ENCODE data around the gene KDM8. TPM values are rescaled to one million over a fixed set of nuclear protein-coding genes. Genes with fewer than 3 reads are reported as not detected.

Gene KDM8
- total RNA-seq, 2 donors from 2014 or later = 4.4 to 4.6 TPM

DNA sequence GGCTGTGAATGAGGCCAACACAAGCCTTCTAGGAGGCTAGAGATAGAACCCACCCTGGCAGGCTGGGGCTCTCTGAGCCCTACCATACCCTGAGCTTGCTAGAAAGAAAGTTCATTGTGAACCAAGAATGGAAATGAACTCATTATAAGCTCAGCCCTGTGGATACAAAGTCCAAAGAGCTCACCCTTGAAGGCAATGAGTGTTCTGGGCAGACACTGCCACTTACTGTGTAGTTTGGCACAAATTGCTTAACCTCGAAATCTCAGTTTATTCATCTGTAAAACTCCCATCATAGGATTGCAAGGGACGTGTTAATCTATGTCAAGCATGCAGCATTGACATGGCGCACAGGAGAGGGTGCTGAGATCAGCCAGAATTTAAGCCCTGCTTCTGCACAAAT lies 5.5 kb downstream of the KDM8 start:
- DNase-seq (ENCODE audit: low spot score) = no peak
- intact Hi-C loops (cut with DNase I) = loop anchor here in 1 of 2 donors (5.0 kb wide), 1 partner anchor 1916 kb away; no protein-coding TSS in a partner anchor

DNA sequence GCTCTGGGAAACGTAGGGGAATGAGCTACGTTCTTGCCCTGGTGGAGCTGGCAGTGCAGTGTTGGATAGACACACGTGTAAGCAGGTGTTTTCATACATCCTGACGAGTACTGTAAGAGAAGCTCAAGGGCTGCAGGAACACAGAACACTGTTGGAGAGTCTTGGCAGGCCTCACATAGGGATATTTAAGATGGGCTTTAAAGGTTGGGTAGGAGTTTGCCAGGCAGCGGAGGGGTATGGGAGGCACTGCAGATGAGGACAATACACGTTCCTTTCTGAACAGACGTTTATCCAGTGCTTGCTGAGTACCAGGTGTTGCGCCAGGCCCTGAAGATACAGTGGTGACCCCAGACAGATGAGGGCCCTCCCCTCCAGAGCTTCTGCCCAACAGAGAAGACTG lies 6.3 kb downstream of the KDM8 start:
- intact Hi-C loops (cut with DNase I) = loop anchor here in 1 of 2 donors (5.0 kb wide), 1 partner anchor 1917 kb away; no protein-coding TSS in a partner anchor
- no peak for DNase-seq (ENCODE audit: low spot score)

GRCh38 chr16:27210174-27210573 lies 6.8 kb downstream of the KDM8 start:
- intact Hi-C loops (cut with DNase I) = no loop called here
- peak; percentile 75 for DNase-seq (ENCODE audit: low spot score)

GRCh38 chr16:27211026-27211425 lies 7.7 kb downstream of the KDM8 start:
- DNase-seq (ENCODE audit: low spot score) = no peak
- intact Hi-C loops (cut with DNase I) = no loop called here

DNA sequence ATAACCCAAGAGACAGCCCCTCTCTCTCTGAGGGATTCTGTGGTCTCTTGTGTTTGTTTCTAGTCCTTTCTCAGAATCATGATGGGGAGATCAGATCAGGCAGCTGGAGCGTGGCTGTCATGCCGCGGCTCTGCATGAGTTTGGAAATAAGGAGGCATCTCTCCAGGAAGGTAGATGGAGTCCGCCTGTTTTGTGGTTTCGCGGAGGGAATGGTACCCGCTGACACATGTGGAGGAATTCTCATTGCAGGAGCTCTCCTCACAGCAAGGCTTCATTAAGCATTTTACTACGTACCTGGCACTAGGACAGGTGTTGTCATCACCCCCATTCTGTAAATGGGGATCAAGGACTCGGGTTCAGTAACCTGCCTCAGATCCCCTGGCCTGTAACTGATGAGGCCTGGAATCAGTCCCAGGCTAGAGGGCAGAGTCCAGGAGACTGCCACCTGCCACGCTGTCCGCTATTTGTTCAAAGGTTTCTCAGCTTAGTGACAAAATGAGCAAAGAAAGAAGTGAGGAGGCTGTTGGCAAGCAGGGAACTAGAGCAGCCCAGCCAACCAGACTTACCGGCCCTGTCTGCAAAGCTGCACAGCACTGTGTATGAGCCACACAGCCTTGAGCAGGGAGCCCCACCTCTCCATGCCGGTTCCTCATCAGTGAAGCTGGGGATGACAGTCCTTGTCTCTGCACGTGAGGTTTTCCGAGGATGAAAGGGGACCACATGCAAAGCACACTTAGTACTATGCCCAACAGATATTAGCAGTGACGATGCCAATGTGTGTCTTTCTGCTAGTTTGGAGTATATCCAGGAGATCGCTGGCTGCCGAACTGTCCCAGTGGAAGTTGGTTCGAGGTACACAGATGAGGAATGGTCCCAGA lies 11.0 kb downstream of the KDM8 start:
- intact Hi-C loops (cut with DNase I) = no loop called here
- DNase-seq (ENCODE audit: low spot score) = no peak

DNA sequence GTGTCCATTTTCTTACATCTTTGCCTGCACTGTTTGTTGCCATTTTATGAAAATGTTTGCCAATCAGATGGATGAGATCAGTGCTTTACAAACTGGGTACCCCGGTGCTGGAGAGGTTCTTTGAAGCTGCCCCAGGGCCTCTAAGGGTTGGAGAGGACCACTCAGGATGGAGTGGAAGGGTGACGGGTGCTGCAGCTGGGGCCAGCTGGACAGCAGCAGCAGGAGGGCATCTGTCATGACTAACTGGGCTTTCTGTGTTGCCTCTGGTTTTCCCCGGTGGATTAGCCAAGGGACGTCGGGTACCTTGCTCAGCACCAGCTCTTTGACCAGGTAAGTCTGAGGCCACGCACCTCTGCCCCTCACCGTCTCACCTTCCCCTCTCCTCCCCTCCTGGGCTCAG lies 12.3 kb downstream of the KDM8 start:
- DNase-seq (ENCODE audit: low spot score) = no peak
- intact Hi-C loops (cut with DNase I) = no loop called here

DNA sequence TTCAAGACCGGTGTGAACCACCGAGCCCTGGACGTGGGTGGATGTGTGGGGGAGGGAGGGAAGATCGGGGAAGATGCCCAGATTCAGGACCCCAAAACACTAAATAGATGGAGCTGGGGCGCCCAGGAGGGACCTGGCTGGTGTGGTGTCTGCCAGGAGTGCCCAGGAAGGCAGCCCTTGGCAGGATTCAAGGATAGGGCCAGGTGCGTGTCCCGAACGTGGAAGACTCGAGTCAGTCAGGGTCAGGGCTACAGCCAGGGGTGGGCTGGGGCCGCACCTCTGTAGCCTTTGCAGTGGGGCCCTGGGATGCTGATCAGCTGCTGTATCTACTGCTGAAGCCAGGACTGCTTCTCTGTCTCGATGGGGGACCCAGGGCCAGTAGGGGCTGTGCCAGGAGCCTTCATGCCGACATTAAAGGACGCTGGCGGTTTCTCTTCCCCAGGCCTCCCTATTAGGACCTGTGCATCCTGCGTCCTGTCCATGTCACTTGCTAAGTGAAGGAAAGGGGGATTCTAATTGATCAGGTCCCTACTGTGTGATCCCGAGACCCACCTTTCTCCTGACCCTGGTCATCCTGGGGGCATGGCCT lies 13.1 kb downstream of the KDM8 start:
- no peak for DNase-seq (ENCODE audit: low spot score)
- intact Hi-C loops (cut with DNase I) = no loop called here

DNA sequence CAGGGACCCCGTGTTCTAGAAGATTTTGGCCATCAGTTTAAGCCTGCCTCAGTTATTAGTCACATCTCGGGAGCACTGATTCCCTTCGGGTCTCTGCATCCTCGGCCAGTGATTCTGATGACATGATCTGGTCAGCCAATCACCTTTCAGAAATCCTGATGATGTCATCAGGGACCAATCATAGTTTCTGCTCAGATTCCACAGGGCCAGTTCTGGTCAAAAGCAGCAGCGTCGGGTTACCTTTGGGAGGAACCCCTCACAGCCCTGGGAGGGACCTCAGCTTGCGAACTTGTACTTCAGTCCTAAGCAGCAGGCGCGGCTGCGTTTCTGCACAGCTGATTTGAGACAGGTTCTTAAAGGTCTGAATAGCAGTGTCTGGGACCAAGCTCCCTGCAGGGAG lies 13.9 kb downstream of the KDM8 start:
- no peak for DNase-seq (ENCODE audit: low spot score)
- intact Hi-C loops (cut with DNase I) = no loop called here

DNA sequence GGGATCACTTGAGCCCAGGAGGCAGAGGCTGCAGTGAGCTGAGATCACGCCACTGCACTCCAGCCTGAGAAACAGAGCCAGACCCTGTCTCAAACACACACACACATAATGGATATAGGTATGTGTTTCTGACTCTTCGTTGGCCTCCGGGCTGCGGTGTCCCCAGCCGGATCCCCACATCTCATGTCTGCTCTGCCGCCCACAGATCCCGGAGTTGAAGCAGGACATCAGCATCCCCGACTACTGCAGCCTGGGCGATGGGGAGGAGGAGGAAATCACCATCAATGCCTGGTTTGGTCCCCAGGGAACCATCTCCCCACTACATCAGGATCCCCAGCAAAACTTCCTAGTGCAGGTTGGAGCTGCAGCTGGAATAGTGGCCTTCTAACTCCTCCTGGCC lies 15.4 kb downstream of the KDM8 start:
- no peak for DNase-seq (ENCODE audit: low spot score)
- intact Hi-C loops (cut with DNase I) = no loop called here

GRCh38 chr16:27219161-27219560 lies 15.8 kb downstream of the KDM8 start:
- intact Hi-C loops (cut with DNase I) = no loop called here
- no peak for DNase-seq (ENCODE audit: low spot score)

GRCh38 chr16:27220120-27220519 lies 16.8 kb downstream of the KDM8 start:
- intact Hi-C loops (cut with DNase I) = loop anchor here (5.0 to 10.0 kb wide), 2 partner anchors 235 to 1653 kb away; no protein-coding TSS in a partner anchor
- no peak for DNase-seq (ENCODE audit: low spot score)

DNA sequence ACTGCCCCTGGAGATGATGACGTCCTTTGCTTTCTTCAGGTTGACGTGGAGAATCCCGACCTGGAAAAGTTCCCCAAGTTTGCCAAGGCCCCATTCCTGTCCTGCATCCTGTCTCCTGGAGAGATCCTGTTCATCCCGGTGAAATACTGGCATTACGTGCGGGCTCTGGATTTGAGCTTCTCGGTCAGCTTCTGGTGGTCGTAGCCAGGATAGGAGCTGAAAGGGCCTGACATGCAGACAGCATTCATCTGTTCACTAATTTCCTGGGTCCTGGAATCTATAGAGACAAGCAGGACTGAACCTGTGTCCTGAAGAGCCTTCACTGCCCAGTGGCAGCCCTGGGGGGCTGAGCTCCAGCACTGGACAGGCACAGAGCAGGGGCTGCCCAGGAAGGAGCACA lies 17.2 kb downstream of the KDM8 start:
- intact Hi-C loops (cut with DNase I) = loop anchor here (5.0 to 10.0 kb wide), 2 partner anchors 234 to 1653 kb away; no protein-coding TSS in a partner anchor
- DNase-seq (ENCODE audit: low spot score) = no peak

GRCh38 chr16:27220991-27221390 lies 17.7 kb downstream of the KDM8 start:
- intact Hi-C loops (cut with DNase I) = loop anchor here (5.0 to 10.0 kb wide), 2 partner anchors 234 to 1654 kb away; no protein-coding TSS in a partner anchor
- no peak for DNase-seq (ENCODE audit: low spot score)

- intact Hi-C loops (cut with DNase I) = loop anchor here (5.0 to 10.0 kb wide), 2 partner anchors 233 to 1654 kb away; no protein-coding TSS in a partner anchor
- DNase-seq (ENCODE audit: low spot score) = peak; percentile 85
These were observed 18.4 kb downstream of the KDM8 start for GRCh38 chr16:27221576-27222248.

DNA sequence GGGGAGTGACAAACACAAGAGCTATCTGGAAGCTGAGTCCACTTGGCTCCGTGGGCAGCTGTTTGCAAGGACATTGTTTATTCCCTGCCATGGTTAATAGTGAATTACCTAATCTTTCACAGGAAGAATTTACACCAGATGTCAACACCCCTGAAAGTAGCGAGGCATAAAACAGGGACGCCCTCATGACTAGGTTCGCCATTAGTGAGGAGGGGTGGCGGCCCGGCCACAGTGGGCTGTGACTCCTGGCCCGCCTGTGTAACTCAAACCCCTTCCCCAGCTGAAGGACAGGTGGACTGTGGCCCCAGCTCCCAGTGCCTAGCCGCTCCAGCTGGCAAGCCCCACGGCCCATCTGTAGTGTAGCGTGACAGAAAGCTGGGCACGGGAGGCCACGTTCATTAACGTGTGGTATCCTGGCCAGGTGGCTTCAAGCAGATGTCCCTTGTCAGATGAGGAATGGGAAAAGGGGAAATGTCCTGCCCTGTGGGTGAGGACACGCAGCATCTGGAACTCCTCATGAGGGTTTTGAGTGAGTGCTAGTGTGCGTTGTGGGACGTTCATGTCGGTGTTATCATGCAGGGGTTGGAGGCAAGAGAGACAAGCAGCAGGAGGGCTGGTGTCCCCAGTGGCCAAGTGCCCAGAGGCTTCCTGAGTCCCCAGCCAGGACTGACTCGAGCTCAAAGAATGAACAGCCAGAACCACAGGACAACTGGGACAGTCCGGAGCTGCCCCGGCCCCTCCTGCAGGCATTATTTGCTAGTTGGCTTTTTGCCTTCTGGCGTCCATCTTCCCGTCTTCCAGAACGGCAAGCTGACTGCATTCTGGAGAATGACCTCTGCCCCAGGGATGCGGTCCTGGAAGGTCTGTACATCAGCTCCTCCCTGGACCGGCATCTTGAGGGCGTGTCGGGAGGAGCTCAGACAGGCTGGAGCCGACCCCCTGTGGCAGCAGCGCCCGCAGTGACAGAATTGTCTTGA lies 19.2 kb downstream of the KDM8 start:
- intact Hi-C loops (cut with DNase I) = loop anchor here (5.0 to 10.0 kb wide), 2 partner anchors 232 to 1655 kb away; no protein-coding TSS in a partner anchor
- DNase-seq (ENCODE audit: low spot score) = no peak

GRCh38 chr16:27223226-27223610 lies 19.9 kb downstream of the KDM8 start:
- intact Hi-C loops (cut with DNase I) = loop anchor here (5.0 to 10.0 kb wide), 2 partner anchors 232 to 1656 kb away; no protein-coding TSS in a partner anchor
- no peak for DNase-seq (ENCODE audit: low spot score)

DNA sequence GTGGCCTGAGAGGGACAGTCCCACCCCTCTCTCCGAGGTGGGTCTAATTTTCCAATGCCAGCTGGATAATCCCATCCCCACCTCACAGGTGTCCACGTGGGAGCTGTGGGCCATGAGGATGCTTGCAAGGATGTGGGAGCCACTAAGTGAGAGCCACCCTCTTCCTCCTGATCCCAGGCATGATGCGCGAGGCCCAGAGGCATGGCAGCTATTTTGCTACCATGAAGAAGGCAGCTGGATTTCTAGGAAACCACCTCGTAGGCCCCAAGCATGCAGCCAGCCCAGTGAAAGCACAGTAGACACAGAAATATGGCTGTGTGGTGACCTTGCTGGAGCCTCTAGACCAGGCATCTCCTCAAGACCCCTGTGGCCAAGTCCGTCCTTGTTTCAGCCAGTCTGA lies 20.4 kb downstream of the KDM8 start:
- intact Hi-C loops (cut with DNase I) = loop anchor here (5.0 to 10.0 kb wide), 2 partner anchors 231 to 1656 kb away; no protein-coding TSS in a partner anchor

DNA sequence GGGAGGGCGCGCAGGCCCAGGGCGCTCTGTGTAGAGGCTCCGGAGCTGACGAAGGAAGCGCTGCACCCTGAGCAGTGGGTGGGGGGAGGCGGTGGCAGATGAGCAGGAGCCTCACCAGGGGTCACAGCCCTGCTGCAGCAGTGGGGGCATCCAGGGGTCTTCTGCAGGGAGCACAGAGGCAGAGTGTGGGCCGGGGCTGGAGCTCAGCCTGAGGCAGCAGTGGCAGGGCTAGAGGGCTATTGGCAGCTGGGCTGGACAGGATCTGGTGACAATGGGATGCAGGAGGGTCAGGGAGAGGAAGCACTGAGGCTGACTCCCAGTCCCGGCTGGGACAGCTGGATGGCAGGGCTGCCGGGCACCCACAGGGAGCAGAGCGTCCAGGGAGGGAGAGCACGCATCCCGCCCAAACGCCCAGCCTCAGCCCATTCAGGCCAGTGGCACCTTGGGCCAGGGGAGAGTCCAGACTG lies 21.0 kb downstream of the KDM8 start:
- intact Hi-C loops (cut with DNase I) = loop anchor here (5.0 to 10.0 kb wide), 2 partner anchors 230 to 1657 kb away; no protein-coding TSS in a partner anchor
- no peak for DNase-seq (ENCODE audit: low spot score)

More for the DNA sequence above, 20.4 kb downstream of the KDM8 start:
- DNase-seq (ENCODE audit: low spot score) = no peak

All from posterior vena cava (tissue), 2 donors.